Suprapubic skin (tissue), 4 donors: ENCODE results near the gene PLCL1. TPM values are rescaled to one million over a fixed set of nuclear protein-coding genes. Genes with fewer than 3 reads are reported as not detected.

Experiments
- DNase-seq, 2 donors: peaks; one replicate each; pipeline ENCODE4 v3.0.0-alpha.2; 2019; ENCODE audit warnings: low spot score in 2 of 2
- H3K27ac ChIP-seq: fragments of 200-600 bp; sonication (generic); one replicate; pipeline ENCODE4 v1.5.1; 2019
- H3K27me3 ChIP-seq: fragments of 200-600 bp; sonication (generic); one replicate; pipeline ENCODE4 v1.5.1; 2019
- H3K36me3 ChIP-seq: fragments of 200-600 bp; sonication (generic); one replicate; pipeline ENCODE4 v1.5.1; 2019
- H3K4me1 ChIP-seq: fragments of 200-600 bp; sonication (generic); one replicate; pipeline ENCODE4 v1.5.1; 2019
- H3K4me3 ChIP-seq: fragments of 200-600 bp; sonication (generic); one replicate; pipeline ENCODE4 v1.5.1; 2019; ENCODE audit warnings: mild to moderate bottlenecking
- H3K9me3 ChIP-seq: fragments of 200-600 bp; sonication (generic); one replicate; pipeline ENCODE4 v1.5.1; 2019
- EP300 ChIP-seq: sonication (generic); formaldehyde crosslinking; IDR thresholded peaks from one replicate; pipeline ENCODE4 v1.6.1; 2017; ENCODE audit warnings: antibody characterized with exemption
- POLR2A ChIP-seq, 2 donors: fragments of 450-650 bp; IDR thresholded peaks; one replicate each; pipeline ENCODE4 v1.6.1; 2017; ENCODE audit warnings: antibody characterized with exemption in 2 of 2, mild to moderate bottlenecking in 2 of 2, moderate library complexity in 2 of 2
- POLR2AphosphoS5 ChIP-seq, 3 donors: sonication (generic); formaldehyde crosslinking; IDR thresholded peaks; one replicate each; pipeline ENCODE4 v1.6.1; 2017; ENCODE audit warnings: antibody characterized with exemption in 3 of 3
- WGBS: methylation state at CpG from one replicate; pipeline ENCODE4 v1.1.5; 2018; 5-methylcytosine and 5-hydroxymethylcytosine counted together
- total RNA-seq, 4 donors: library from RNA; depleted of rRNA; stranded (reverse); fragments of >200 nt; gene quantifications; one replicate each; pipeline ENCODE4 v1.1.0, GENCODE V29; 2016
- TF ChIP-seq, protein P1 (sequence below), 2 donors: fragments of 200-600 bp in 1 of 2; fragments of 450-650 bp in 1 of 2; sonication (generic) in 1 of 2; IDR thresholded peaks; one replicate each; pipeline ENCODE4 v1.5.1; 2016 to 2019; ENCODE audit warnings: antibody characterized with exemption in 2 of 2, mild to moderate bottlenecking in 1 of 2, moderate library complexity in 1 of 2

PLCL1 gene
- total RNA-seq, 4 donors from 2014 or later, result 2.4 to 2.6 (median 2.5) TPM

DNA sequence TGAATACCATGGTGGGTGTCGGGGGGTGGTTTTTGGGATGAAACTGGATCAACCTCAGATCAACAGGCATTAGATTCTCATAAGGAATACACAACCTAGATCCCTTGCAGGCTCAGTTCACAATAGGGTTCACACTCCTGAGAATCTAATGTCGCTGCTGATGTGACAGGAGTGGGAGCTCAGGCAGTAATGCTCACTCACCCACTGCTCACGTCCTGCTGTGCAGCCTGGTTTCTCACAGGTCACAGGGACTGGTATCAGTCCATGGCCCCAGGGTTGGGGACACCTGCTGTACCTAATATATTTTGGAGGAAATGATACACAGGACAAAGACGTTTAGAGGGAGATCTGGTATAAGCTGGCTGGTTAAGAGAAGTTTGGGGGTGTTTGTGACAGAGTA is 338.8 kb downstream of the PLCL1 start:
- Histone ChIP-seq H3K4me3 (no peak overlapping the region), H3K27me3 (no peaks in the 10 kb centered on the region), H3K27ac (no peak overlapping the region), H3K4me1 (no peaks in the 10 kb centered on the region), H3K36me3 (no peaks in the 10 kb centered on the region), H3K9me3 (no peaks in the 10 kb centered on the region)
- WGBS, result 74% methylated on average over 4 of the region's 4 CpGs
- DNase-seq, result no peak
- TF ChIP-seq POLR2A (IDR thresholded peaks at IDR 0.05), result no peak
- TF ChIP-seq EP300, result no peak
- no peak for TF ChIP-seq POLR2AphosphoS5 (IDR thresholded peaks at IDR 0.05)
- TF ChIP-seq, protein P1, sequence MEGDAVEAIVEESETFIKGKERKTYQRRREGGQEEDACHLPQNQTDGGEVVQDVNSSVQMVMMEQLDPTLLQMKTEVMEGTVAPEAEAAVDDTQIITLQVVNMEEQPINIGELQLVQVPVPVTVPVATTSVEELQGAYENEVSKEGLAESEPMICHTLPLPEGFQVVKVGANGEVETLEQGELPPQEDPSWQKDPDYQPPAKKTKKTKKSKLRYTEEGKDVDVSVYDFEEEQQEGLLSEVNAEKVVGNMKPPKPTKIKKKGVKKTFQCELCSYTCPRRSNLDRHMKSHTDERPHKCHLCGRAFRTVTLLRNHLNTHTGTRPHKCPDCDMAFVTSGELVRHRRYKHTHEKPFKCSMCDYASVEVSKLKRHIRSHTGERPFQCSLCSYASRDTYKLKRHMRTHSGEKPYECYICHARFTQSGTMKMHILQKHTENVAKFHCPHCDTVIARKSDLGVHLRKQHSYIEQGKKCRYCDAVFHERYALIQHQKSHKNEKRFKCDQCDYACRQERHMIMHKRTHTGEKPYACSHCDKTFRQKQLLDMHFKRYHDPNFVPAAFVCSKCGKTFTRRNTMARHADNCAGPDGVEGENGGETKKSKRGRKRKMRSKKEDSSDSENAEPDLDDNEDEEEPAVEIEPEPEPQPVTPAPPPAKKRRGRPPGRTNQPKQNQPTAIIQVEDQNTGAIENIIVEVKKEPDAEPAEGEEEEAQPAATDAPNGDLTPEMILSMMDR (IDR thresholded peaks at IDR 0.05), result no peak

DNA sequence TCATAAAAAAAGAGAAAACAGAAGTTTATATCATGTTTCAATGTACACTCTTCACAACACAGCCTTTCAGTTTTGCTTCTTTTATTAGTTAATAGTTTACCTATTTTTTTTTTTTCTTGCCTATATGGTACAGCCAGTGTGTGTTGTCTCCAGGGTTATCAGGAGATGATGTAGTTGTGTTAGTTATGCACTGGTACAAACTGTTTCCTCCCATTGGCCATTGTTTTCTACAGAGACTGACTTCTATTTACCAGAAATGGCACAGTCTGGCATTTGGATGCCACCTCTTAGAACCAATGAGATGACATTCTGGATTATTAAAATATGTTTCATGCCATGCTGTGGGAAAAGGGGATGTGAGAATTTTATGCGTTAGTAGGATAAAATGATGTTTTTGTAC is 339.4 kb downstream of the PLCL1 start:
- no peaks in the 10 kb centered on the region for H3K9me3 ChIP-seq
- WGBS, result 87% methylated on average over 1 of the region's 1 CpG
- TF ChIP-seq EP300 (no peak), POLR2A (IDR thresholded peaks at IDR 0.05) (no peak), POLR2AphosphoS5 (IDR thresholded peaks at IDR 0.05) (no peak)
- TF ChIP-seq, protein P1 (IDR thresholded peaks at IDR 0.05), result no peak
- H3K4me3 ChIP-seq, result no peak overlapping the region
- H3K27ac ChIP-seq, result no peak overlapping the region
- H3K4me1 ChIP-seq, result no peaks in the 10 kb centered on the region
- no peaks in the 10 kb centered on the region for H3K27me3 ChIP-seq
- no peaks in the 10 kb centered on the region for H3K36me3 ChIP-seq
- no peak for DNase-seq

DNA sequence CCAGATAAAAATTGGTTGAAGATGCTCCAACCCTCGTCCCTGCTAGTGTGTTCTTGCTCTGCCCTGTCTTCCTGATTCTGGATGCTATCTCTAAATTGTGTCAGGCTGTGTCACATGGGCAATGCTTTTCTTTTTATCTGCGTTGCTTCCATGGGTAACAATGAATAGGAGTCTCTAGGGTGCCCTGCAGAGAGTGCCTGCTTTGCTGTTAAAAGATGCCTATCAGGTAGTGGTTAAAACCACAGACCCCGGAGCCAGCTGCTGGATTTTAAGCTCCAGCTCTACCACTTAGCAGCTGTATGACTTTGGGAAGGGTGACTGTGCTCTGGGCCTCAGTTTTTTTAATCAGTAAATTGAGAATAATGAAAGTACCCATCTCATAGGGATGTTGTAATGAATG is 340.3 kb downstream of the PLCL1 start:
- Histone ChIP-seq H3K9me3 (no peaks in the 10 kb centered on the region), H3K27ac (no peak overlapping the region), H3K27me3 (no peaks in the 10 kb centered on the region), H3K4me1 (no peaks in the 10 kb centered on the region), H3K36me3 (no peaks in the 10 kb centered on the region), H3K4me3 (no peak overlapping the region)
- no peak for TF ChIP-seq POLR2A (IDR thresholded peaks at IDR 0.05)
- no peak for TF ChIP-seq EP300
- TF ChIP-seq, protein P1 (IDR thresholded peaks at IDR 0.05), result no peak
- no peak for TF ChIP-seq POLR2AphosphoS5 (IDR thresholded peaks at IDR 0.05)
- WGBS, result 55% methylated on average over 3 of the region's 3 CpGs
- no peak for DNase-seq

DNA sequence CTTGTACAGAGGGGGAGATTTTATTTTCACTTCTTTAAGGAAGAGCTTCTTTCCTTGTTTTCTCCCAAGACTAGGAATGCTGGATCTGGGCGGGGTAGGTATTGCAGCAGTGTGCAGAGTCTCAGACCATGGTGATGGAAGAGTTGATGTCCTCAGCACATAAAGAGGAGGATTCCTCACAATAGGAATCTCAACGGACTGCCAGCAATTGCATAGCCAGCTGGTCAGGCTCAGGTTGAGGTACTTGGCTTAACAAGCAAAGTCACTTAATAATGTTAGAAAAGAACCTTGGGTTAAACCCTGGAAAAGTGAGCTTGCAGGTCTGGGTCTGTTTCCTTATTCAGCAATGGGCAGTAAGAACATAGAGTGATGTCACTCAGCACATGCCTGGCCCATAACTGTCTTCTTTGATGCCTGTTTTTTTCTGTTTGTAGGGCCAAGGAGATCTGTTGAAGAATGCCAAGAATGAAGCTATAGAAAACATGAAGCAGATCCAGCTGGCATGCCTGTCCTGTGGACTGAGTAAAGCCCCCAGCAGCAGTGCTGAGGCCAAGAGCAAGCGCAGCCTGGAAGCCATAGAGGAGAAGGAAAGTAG is 342.1 kb downstream of the PLCL1 start:
- Histone ChIP-seq H3K9me3 (no peaks in the 10 kb centered on the region), H3K4me1 (no peaks in the 10 kb centered on the region), H3K27ac (no peak overlapping the region), H3K4me3 (no peak overlapping the region), H3K27me3 (no peaks in the 10 kb centered on the region), H3K36me3 (no peaks in the 10 kb centered on the region)
- DNase-seq, result no peak
- 94% methylated on average over 3 of the region's 3 CpGs for WGBS
- TF ChIP-seq EP300 (no peak), POLR2AphosphoS5 (IDR thresholded peaks at IDR 0.05) (no peak), POLR2A (IDR thresholded peaks at IDR 0.05) (no peak)
- TF ChIP-seq, protein P1 (IDR thresholded peaks at IDR 0.05), result no peak

DNA sequence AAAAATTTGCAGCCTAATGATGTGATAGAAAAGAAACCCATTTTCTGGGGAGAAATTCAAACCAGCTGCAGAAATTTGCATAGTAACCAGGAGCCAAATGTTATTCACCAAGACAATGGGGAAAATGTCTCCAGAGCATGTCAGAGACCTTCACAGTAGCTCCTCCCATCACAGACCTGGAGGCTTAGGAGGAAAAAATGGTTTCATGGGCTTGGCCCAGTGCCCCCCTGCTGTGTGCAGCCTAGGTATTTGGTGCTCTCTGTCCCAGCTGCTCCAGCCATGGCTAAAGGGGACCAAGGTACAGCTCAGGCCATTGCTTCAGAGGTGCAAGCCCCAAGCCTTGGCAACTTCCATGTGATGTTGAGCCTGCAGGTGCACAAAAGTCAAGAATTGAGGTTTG is 352.9 kb downstream of the PLCL1 start:
- no peak for DNase-seq
- H3K4me3 ChIP-seq, result no peak overlapping the region
- no peaks in the 10 kb centered on the region for H3K36me3 ChIP-seq
- TF ChIP-seq EP300, result no peak
- TF ChIP-seq POLR2A (IDR thresholded peaks at IDR 0.05), result no peak
- TF ChIP-seq POLR2AphosphoS5 (IDR thresholded peaks at IDR 0.05), result no peak
- TF ChIP-seq, protein P1 (IDR thresholded peaks at IDR 0.05), result no peak
- no peaks in the 10 kb centered on the region for H3K4me1 ChIP-seq
- peaks cover 5% of the 10 kb centered on the region for H3K9me3 ChIP-seq
- no peaks in the 10 kb centered on the region for H3K27me3 ChIP-seq
- no peak overlapping the region for H3K27ac ChIP-seq
